ENCODE results near the gene C1orf198. TPM values are rescaled to one million over a fixed set of nuclear protein-coding genes. Genes with fewer than 3 reads are reported as not detected.
A peak's percentile ranks its signal among the peaks of the same experiment; 100 is the strongest.

The C1orf198 gene
- total RNA-seq, 4 donors from 2014 or later = 87.8 to 142 (median 124) TPM

DNA sequence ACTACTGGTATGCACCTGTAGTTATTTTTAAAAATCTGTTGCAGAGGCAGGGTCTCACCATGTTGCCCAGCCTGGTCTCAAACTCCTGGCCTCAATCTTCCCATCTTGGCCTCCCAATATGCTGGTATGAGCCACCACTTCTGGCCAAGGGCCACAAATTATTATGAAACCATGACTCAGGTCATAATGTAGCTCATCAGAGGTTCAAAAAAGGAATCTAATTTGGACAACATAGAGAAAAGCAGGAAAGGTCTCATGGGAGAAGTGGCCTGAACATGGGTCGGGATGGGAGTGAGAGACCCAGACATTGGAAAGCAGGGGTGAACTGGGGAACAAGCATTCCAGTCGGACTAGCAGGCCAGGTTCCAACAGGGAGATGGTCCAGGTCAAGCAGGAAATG lies 45.2 kb upstream of the C1orf198 start:
- TF ChIP-seq POLR2A (IDR thresholded peaks at IDR 0.05) = no peak
- TF ChIP-seq, protein P1, sequence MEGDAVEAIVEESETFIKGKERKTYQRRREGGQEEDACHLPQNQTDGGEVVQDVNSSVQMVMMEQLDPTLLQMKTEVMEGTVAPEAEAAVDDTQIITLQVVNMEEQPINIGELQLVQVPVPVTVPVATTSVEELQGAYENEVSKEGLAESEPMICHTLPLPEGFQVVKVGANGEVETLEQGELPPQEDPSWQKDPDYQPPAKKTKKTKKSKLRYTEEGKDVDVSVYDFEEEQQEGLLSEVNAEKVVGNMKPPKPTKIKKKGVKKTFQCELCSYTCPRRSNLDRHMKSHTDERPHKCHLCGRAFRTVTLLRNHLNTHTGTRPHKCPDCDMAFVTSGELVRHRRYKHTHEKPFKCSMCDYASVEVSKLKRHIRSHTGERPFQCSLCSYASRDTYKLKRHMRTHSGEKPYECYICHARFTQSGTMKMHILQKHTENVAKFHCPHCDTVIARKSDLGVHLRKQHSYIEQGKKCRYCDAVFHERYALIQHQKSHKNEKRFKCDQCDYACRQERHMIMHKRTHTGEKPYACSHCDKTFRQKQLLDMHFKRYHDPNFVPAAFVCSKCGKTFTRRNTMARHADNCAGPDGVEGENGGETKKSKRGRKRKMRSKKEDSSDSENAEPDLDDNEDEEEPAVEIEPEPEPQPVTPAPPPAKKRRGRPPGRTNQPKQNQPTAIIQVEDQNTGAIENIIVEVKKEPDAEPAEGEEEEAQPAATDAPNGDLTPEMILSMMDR (IDR thresholded peaks at IDR 0.05) = no peak

DNA sequence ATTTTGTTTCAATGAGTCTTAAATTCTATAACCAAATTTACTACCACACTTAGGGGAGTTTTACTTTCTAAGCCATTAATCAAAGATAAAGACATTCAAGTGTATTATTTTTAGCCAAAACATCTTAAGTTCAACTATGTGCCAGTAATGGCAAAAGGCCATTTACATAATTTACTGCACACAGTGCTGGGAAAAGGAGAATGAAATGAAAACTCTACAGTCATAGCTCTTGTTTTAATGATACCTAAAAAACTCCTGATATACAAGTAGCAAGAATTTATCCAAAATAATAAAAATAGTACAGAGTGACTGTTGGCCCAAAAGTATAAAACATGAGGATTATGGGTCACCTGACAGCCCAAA lies 42.4 kb upstream of the C1orf198 start:
- Histone ChIP-seq H3K27ac (no peak overlapping the region), H3K27me3 (no peaks in the 10 kb centered on the region), H3K4me1 (peaks cover 0 to 10% of the 10 kb centered on the region in 2 donors), H3K36me3 (peaks cover 0 to 6% of the 10 kb centered on the region in 2 donors), H3K4me3 (replicated peaks in 1 of 3) (no peak overlapping the region), H3K9me3 (no peaks in the 10 kb centered on the region)
- DNase-seq = no peak
- intact Hi-C loops (cut with DNase I) = no loop called here
- no peak for TF ChIP-seq POLR2A (IDR thresholded peaks at IDR 0.05)
- TF ChIP-seq, protein P1 (IDR thresholded peaks at IDR 0.05) = no peak

More for the DNA sequence above, 45.2 kb upstream of the C1orf198 start:
- WGBS, 2 donors = 78 to 95% methylated on average over 2 of the region's 2 CpGs
- Histone ChIP-seq H3K4me1 (no peaks in the 10 kb centered on the region), H3K9me3 (no peaks in the 10 kb centered on the region), H3K36me3 (peaks cover 0 to 5% of the 10 kb centered on the region in 2 donors), H3K4me3 (replicated peaks in 1 of 3) (no peak overlapping the region), H3K27me3 (no peaks in the 10 kb centered on the region), H3K27ac (no peak overlapping the region)
- intact Hi-C loops (cut with DNase I) = no loop called here
- no peak for DNase-seq

DNA sequence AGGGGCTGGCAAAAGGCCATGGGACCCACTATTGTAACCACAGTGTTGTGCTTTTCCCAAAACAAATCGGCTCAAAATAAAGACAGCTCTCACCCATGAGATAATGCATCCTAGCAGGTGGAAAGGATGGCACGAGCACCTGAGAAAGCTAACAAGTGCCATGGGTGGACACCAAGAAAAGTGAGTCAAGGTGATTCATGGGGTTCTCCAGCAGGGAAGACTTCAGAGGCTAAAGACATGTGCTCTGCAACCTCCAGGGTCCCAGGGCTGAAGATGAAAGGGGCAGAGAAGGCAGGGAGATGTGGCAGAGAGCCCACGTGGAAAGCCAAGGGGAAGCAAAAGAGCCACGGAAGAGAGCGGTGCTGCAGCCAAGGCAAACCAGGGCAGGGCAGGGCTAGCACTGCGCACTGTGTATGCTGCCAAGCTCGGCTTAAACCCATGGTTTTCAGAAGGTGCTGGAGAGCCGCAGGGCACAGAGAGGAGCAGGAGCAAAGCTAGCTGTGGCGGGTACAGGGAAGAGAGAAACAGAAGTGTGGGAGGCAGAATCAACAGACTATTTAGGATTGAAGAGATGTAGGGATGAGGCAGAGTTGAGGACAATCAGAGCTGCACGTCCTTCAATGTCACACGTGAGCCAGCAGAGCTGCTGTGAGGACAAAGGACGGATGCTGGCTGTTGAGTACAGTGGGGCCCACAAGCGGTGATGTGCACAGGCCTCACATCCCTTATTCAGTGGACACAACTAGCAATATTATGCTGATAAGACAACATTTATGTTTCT lies 41.8 kb upstream of the C1orf198 start:
- intact Hi-C loops (cut with DNase I) = no loop called here
- Histone ChIP-seq H3K27ac (no peak overlapping the region), H3K36me3 (peaks cover 0 to 6% of the 10 kb centered on the region in 2 donors), H3K27me3 (no peaks in the 10 kb centered on the region), H3K4me3 (replicated peaks in 1 of 3) (no peak overlapping the region), H3K9me3 (no peaks in the 10 kb centered on the region), H3K4me1 (peaks cover 0 to 11% of the 10 kb centered on the region in 2 donors)
- no peak for TF ChIP-seq POLR2A (IDR thresholded peaks at IDR 0.05)
- TF ChIP-seq, protein P1 (IDR thresholded peaks at IDR 0.05) = no peak
- no peak for DNase-seq
- WGBS, 2 donors = 93 to 94% methylated on average over 13 of the region's 13 CpGs

DNA sequence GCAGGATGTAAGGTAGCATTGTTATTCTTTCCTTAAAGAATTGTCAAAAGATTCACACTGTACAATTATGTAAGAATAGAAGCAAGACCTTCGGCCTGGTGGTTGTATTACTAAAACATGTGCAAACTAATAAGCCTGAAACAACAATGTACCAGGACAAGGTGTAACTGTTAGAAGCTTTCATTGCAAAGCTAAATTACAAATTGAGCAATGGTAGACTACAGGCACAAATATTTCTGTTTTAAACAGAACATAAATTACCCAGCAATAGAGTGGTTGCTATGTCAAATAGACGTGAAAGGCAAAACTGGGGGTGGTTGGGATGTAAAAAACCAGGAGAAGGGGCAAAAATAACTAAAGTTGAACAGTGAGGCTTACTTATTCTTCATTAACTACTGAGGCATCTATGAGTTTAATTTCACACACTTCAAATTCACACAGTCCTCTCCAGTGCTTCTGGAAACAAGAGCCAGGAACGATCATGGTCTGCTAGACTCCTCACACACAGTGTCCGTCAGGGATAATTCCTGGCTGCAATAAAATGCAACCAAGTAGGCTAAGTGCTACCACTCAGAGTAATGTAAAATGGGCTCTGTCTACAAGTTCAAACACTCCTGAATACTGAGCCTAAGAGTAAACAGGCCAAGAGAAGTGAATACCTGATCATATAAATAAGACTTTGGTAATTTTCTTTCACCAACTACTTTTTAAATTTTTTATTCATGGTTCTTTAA lies 39.3 kb upstream of the C1orf198 start:
- Histone ChIP-seq H3K9me3 (no peaks in the 10 kb centered on the region), H3K4me3 (replicated peaks in 1 of 3) (no peak overlapping the region), H3K27ac (peak overlapping the region in 1 of 3 donors; percentile 13), H3K36me3 (peaks cover 0 to 6% of the 10 kb centered on the region in 2 donors), H3K27me3 (no peaks in the 10 kb centered on the region), H3K4me1 (peaks cover 0 to 11% of the 10 kb centered on the region in 2 donors)
- intact Hi-C loops (cut with DNase I) = no loop called here
- 53 to 61% methylated on average over 4 of the region's 4 CpGs for WGBS, 2 donors
- TF ChIP-seq POLR2A (IDR thresholded peaks at IDR 0.05) = no peak
- TF ChIP-seq, protein P1 (IDR thresholded peaks at IDR 0.05) = no peak
- no peak for DNase-seq

DNA sequence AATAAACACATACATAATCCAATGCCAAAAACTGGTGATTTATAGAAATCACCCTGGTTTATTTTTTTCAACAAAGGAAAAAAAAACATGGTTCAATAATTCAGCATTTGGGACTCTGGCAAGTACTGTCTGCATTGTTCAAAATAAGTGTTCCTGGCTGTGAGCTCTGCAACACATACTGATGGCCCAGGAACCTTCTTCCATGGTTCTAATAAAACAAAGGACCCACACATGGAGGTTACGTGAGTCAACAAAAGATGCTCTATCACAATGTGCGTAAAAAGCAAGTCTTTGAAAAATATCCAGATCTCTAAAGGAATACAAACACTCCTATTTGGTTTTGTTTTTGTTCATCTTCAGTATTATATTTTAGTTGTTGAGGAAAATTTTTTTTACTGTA lies 37.9 kb upstream of the C1orf198 start:
- DNase-seq = no peak
- Histone ChIP-seq H3K9me3 (no peaks in the 10 kb centered on the region), H3K4me3 (replicated peaks in 1 of 3) (no peak overlapping the region), H3K27ac (no peak overlapping the region), H3K36me3 (peaks cover 0 to 6% of the 10 kb centered on the region in 2 donors), H3K27me3 (no peaks in the 10 kb centered on the region), H3K4me1 (peaks cover 4 to 17% of the 10 kb centered on the region in 2 donors)
- TF ChIP-seq, protein P1 (IDR thresholded peaks at IDR 0.05) = no peak
- TF ChIP-seq POLR2A (IDR thresholded peaks at IDR 0.05) = no peak
- WGBS, 2 donors = 88 to 95% methylated on average over 2 of the region's 2 CpGs
- intact Hi-C loops (cut with DNase I) = no loop called here

All from thyroid gland (tissue), 4 donors.